ENCODE measurements around the gene CYP2A6. TPM values are rescaled to one million over a fixed set of nuclear protein-coding genes. Genes with fewer than 3 reads are reported as not detected.

CYP2A6 gene
- total and polyA plus RNA-seq, 4 donors: 0.09 to 1,020 (median 59.6) TPM

- peaks cover 0 to 5% (median 3%) of the 10 kb centered on the region in 4 donors for H3K36me3 ChIP-seq (ENCODE audit: control insufficient read depth in 4 of 4, insufficient read depth in 3 of 4, low read depth in 1 of 4, low read length in 3 of 4)
- no peaks in the 10 kb centered on the region for H3K9me3 ChIP-seq (ENCODE audit: control insufficient read depth in 4 of 4, low read length in 3 of 4)
- H3K27me3 ChIP-seq (ENCODE audit: control insufficient read depth in 4 of 4, insufficient read depth in 4 of 4, low read length in 3 of 4): no peaks in the 10 kb centered on the region
- no peak for DNase-seq (ENCODE audit: low spot score)
- H3K9ac ChIP-seq (ENCODE audit: low read depth in 1 of 2, low read length in 2 of 2): no peak overlapping the region
- TF ChIP-seq SP1 (IDR thresholded peaks at IDR 0.05): no peak
- no peak for TF ChIP-seq JUND (IDR thresholded peaks at IDR 0.05)
- TF ChIP-seq HNF4A (conservative IDR thresholded peaks at IDR 0.05): no peak
- no peak for TF ChIP-seq MAX (IDR thresholded peaks at IDR 0.05)
- no peak for TF ChIP-seq TAF1 (conservative IDR thresholded peaks at IDR 0.05)
- TF ChIP-seq HNF4G (IDR thresholded peaks at IDR 0.05): no peak
- no peak for TF ChIP-seq YY1 (IDR thresholded peaks at IDR 0.05)
- no peak for TF ChIP-seq FOXA1 (IDR thresholded peaks at IDR 0.05)
- H3K4me3 ChIP-seq (ENCODE audit: low read depth in 1 of 3, low read length in 3 of 3): no peak overlapping the region
- 86% methylated on average over 27 of the region's 27 CpGs for WGBS
- H3K27ac ChIP-seq (ENCODE audit: low read depth in 1 of 2, low read length in 2 of 2): peak overlapping the region in 1 of 2 donors; percentile 89
- peaks cover 34 to 71% (median 65%) of the 10 kb centered on the region in 4 donors for H3K4me1 ChIP-seq (ENCODE audit: control insufficient read depth in 4 of 4, insufficient read depth in 4 of 4, low read length in 3 of 4)
Measured at GRCh38 chr19:40800997-40801377, 49.3 kb downstream of the CYP2A6 start.

GRCh38 chr19:40800339-40800996, 49.8 kb downstream of the CYP2A6 start:
- no peak for DNase-seq (ENCODE audit: low spot score)
- H3K27me3 ChIP-seq (ENCODE audit: control insufficient read depth in 4 of 4, insufficient read depth in 4 of 4, low read length in 3 of 4): no peaks in the 10 kb centered on the region
- peak overlapping the region; percentile 62 to 89 for H3K27ac ChIP-seq (ENCODE audit: low read depth in 1 of 2, low read length in 2 of 2)
- H3K4me3 ChIP-seq (ENCODE audit: low read depth in 1 of 3, low read length in 3 of 3): peak overlapping the region; percentile 74 to 89 (median 88)
- no peak overlapping the region for H3K9ac ChIP-seq (ENCODE audit: low read depth in 1 of 2, low read length in 2 of 2)
- WGBS: 73% methylated on average over 27 of the region's 27 CpGs
- H3K9me3 ChIP-seq (ENCODE audit: control insufficient read depth in 4 of 4, low read length in 3 of 4): no peaks in the 10 kb centered on the region
- TF ChIP-seq EGR1 (IDR thresholded peaks at IDR 0.05; ENCODE audit: low read depth in 2 of 2): no peak
- no peak for TF ChIP-seq CTCF (IDR thresholded peaks at IDR 0.05; ENCODE audit: low read depth, low read length, missing input control)
- no peak for TF ChIP-seq HNF4G (IDR thresholded peaks at IDR 0.05)
- no peak for TF ChIP-seq RAD21 (IDR thresholded peaks at IDR 0.05)
- no peak for TF ChIP-seq TAF1 (conservative IDR thresholded peaks at IDR 0.05)
- TF ChIP-seq FOXA1 (IDR thresholded peaks at IDR 0.05): no peak
- no peak for TF ChIP-seq JUND (IDR thresholded peaks at IDR 0.05)
- no peak for TF ChIP-seq REST (IDR thresholded peaks at IDR 0.05)
- H3K36me3 ChIP-seq (ENCODE audit: control insufficient read depth in 4 of 4, insufficient read depth in 3 of 4, low read depth in 1 of 4, low read length in 3 of 4): peaks cover 0 to 5% (median 3%) of the 10 kb centered on the region in 4 donors
- peaks cover 32 to 65% (median 61%) of the 10 kb centered on the region in 4 donors for H3K4me1 ChIP-seq (ENCODE audit: control insufficient read depth in 4 of 4, insufficient read depth in 4 of 4, low read length in 3 of 4)
